Adipocyte (in vitro differentiated cells): ENCODE results near the gene NCBP3.

Experiments
- DNase-seq: peaks from one replicate; pipeline ENCODE4 v3.0.0-alpha.2; 2015; ENCODE audit warnings: low read depth
- H3K27me3 ChIP-seq: replicated peaks from 2 replicates; pipeline ENCODE4 v1.7.0; 2013; ENCODE audit warnings: mild to moderate bottlenecking, low read length, moderate library complexity; ENCODE audit not compliant: control insufficient read depth, insufficient read depth
- H3K36me3 ChIP-seq: 2 replicates; pipeline ENCODE4 v1.7.0; 2013; ENCODE audit warnings: low read length, mild to moderate bottlenecking, moderate library complexity; ENCODE audit not compliant: control insufficient read depth, insufficient read depth, severe bottlenecking
- H3K4me1 ChIP-seq: 2 replicates; pipeline ENCODE4 v1.7.0; 2013; ENCODE audit warnings: mild to moderate bottlenecking, low read length, moderate library complexity; ENCODE audit not compliant: control insufficient read depth, insufficient read depth
- H3K4me3 ChIP-seq: 2 replicates; pipeline ENCODE4 v1.7.0; 2013; ENCODE audit warnings: mild to moderate bottlenecking, low read length, moderate library complexity
- H3K9ac ChIP-seq: 2 replicates; pipeline ENCODE4 v1.7.0; 2013; ENCODE audit warnings: mild to moderate bottlenecking, low read length, moderate library complexity
- H3K9me3 ChIP-seq: 2 replicates; pipeline ENCODE4 v1.7.0; 2013; ENCODE audit warnings: mild to moderate bottlenecking, low read length, moderate library complexity; ENCODE audit not compliant: control insufficient read depth

Gene NCBP3

GRCh38 chr17:3818786-3819185 lies 27.3 kb downstream of the NCBP3 start:
- Histone ChIP-seq H3K36me3 (peaks cover 86% of the 10 kb centered on the region), H3K27me3 (no peaks in the 10 kb centered on the region), H3K9me3 (no peaks in the 10 kb centered on the region), H3K4me1 (no peaks in the 10 kb centered on the region), H3K4me3 (no peak overlapping the region), H3K9ac (no peak overlapping the region)
- no peak for DNase-seq

DNA sequence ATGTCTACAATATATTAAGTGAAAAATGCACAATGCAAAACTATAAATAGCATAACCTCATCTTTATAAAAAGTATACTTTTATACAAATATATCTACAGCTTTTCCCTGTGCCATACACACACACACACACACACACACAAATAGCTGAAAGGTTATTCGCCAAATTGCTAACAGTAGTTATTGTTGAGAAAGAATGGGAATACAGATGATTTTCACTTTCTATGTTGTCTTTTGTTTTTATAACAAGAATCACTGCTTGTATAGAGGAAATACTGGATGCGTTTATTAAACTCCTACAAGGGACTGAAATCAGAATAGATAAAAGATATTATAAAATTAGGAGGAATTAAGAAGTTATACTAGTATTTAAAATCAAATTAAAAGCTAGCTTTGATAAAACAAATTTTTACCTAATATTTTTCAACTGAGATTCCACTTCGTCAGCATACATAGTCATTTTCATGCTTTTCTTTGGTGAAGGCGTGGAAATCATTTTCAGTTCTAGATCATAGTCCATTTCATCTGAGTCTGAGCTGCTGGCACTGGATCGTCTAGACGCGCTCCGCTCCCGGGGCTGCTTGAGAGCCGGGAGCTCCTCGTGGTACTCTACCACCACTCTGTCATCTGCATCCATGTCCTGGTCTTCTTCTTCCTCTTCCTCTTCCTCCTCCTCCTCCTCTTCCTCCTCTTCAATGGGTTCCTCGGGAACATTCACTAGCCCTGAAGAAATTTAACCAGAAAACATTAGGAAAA lies 28.0 kb downstream of the NCBP3 start:
- Histone ChIP-seq H3K9me3 (no peaks in the 10 kb centered on the region), H3K4me3 (no peak overlapping the region), H3K36me3 (peaks cover 86% of the 10 kb centered on the region), H3K27me3 (no peaks in the 10 kb centered on the region), H3K4me1 (no peaks in the 10 kb centered on the region), H3K9ac (no peak overlapping the region)
- no peak for DNase-seq

DNA sequence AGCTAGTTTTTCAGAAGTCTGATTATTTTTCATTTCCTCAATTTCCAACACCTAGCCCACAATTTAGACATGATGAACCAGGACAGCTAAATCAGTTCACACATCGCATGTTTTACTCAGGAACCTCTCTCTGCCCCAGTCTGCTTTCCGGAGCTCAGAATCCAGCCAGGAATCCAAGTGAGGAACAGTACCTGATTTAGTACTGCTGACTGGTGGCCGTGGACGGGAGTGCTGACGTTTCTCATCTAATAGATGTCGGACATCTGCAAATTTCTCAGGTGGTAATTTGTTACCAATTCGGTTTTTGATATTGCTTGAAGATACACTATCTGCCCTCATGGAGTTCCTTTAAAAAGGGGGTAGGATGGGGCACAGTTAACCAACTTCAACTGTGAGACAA lies 30.1 kb downstream of the NCBP3 start:
- Histone ChIP-seq H3K4me1 (no peaks in the 10 kb centered on the region), H3K9ac (no peak overlapping the region), H3K4me3 (no peak overlapping the region), H3K27me3 (no peaks in the 10 kb centered on the region), H3K9me3 (no peaks in the 10 kb centered on the region), H3K36me3 (peaks cover 90% of the 10 kb centered on the region)
- DNase-seq: no peak

DNA sequence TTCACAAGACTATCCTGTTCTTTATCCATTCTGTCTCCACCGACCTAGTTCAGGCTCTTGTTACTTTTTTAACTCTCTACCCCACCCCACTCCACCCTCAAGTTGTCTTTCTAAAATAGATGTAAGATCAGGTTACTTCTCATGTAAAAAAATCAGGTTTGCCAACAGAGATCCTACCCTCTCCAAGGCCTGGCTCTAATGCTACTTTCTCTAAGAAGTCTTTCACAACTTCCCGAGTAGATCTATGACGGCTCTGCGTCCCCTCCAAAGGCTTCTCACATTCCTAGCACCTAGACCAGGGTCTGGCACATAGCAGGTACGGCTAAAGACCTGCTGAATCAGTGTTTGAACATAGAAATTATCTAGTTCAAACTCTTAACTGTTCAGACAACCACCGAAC lies 30.9 kb downstream of the NCBP3 start:
- no peak for DNase-seq
- Histone ChIP-seq H3K36me3 (peaks cover 90% of the 10 kb centered on the region), H3K4me3 (no peak overlapping the region), H3K9me3 (no peaks in the 10 kb centered on the region), H3K4me1 (no peaks in the 10 kb centered on the region), H3K27me3 (no peaks in the 10 kb centered on the region), H3K9ac (no peak overlapping the region)

DNA sequence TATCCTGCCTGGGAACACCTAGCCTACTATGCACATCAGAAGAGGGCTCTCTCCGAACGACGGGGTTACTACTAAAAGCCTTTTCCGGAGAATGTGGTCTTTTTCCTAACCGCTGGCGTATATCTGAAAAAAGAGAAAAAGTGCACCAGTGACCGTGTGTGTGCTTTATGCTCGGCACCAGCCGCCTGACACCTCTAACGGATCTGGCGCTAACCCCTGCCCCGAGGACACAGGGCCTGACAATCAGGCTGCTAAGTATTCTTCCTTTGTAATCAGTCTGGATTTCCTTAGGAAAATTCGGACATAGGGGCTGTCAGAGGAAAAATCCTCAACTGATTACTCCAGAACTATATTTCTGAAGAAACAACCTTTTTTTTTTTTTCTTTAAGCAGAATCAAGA lies 31.7 kb downstream of the NCBP3 start:
- no peaks in the 10 kb centered on the region for H3K9me3 ChIP-seq
- H3K9ac ChIP-seq: no peak overlapping the region
- no peaks in the 10 kb centered on the region for H3K4me1 ChIP-seq
- H3K4me3 ChIP-seq: no peak overlapping the region
- no peak for DNase-seq
- no peaks in the 10 kb centered on the region for H3K27me3 ChIP-seq
- H3K36me3 ChIP-seq: peaks cover 88% of the 10 kb centered on the region

DNA sequence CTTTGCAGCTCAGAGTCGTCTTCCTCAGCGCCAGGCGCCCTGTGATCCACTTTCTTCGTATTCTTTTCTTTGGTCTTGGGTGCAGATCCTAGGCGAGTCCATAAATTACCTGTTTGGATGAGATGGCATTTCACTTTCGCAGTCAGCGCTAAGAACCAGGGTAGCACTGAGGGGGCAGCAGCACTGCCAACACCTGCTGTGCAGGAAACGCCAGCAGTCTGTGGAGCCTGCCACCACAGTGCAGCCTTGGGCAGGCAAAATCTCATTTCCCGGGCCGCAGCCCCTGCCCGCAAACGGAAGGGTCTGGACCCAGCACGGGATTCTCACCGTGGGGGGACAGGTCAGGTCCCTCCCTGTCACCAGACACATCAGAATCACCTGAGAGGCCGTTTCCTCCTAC lies 32.9 kb downstream of the NCBP3 start:
- Histone ChIP-seq H3K4me1 (no peaks in the 10 kb centered on the region), H3K4me3 (no peak overlapping the region)
- no peak for DNase-seq

DNA sequence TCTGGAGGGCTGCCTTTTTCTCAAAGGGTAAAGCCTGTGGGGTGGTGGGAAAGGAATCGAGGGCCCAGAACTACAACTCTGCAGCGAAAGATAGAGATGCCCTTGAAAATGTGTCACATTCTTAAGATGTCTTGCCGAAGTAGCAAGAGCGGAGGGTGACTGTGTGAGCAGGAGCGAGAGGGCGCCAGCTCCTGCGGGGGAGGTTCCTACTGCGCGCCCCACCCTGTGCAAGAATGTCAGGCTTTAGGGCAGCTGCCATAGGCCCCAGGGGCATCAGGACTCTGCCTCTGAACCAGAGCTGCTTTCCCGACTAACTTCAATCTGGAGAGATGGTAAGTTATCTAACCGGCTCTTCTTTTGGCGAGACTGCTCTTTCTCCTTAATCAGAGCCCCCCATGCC lies 33.3 kb downstream of the NCBP3 start:
- H3K36me3 ChIP-seq: peaks cover 82% of the 10 kb centered on the region
- H3K4me3 ChIP-seq: no peak overlapping the region
- DNase-seq: no peak
- no peaks in the 10 kb centered on the region for H3K27me3 ChIP-seq
- H3K9me3 ChIP-seq: no peaks in the 10 kb centered on the region
- H3K9ac ChIP-seq: no peak overlapping the region
- no peaks in the 10 kb centered on the region for H3K4me1 ChIP-seq

More for the DNA sequence above, 32.9 kb downstream of the NCBP3 start:
- no peaks in the 10 kb centered on the region for H3K9me3 ChIP-seq
- no peak overlapping the region for H3K9ac ChIP-seq
- no peaks in the 10 kb centered on the region for H3K27me3 ChIP-seq
- H3K36me3 ChIP-seq: peaks cover 86% of the 10 kb centered on the region

DNA sequence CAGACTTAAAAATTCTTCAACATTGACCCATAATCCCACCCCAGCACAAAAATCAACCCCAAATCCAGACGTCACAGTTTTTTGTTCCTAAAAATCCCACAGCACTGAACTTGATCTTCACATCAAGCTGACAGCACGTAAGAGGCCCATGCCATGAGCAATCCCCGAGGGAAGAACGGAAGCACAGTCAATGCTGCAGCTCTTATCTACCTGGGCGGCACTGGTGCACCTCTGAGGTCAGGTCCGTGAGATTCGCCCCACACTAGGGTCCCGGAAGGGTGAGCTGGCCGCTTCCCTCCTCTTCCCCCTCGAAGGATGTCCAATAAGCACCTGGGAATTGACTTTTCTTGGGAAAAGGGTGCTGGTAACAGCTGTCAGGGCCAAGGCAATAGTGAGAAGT lies 33.8 kb downstream of the NCBP3 start:
- H3K4me1 ChIP-seq: no peaks in the 10 kb centered on the region
- H3K4me3 ChIP-seq: no peak overlapping the region
- peaks cover 83% of the 10 kb centered on the region for H3K36me3 ChIP-seq
- no peaks in the 10 kb centered on the region for H3K27me3 ChIP-seq
- no peak overlapping the region for H3K9ac ChIP-seq
- no peak for DNase-seq
- H3K9me3 ChIP-seq: no peaks in the 10 kb centered on the region

GRCh38 chr17:3810019-3810418 lies 36.0 kb downstream of the NCBP3 start:
- H3K27me3 ChIP-seq: no peaks in the 10 kb centered on the region
- peaks cover 68% of the 10 kb centered on the region for H3K36me3 ChIP-seq
- no peak overlapping the region for H3K4me3 ChIP-seq
- H3K4me1 ChIP-seq: no peaks in the 10 kb centered on the region
- no peak for DNase-seq
- no peak overlapping the region for H3K9ac ChIP-seq
- no peaks in the 10 kb centered on the region for H3K9me3 ChIP-seq

DNA sequence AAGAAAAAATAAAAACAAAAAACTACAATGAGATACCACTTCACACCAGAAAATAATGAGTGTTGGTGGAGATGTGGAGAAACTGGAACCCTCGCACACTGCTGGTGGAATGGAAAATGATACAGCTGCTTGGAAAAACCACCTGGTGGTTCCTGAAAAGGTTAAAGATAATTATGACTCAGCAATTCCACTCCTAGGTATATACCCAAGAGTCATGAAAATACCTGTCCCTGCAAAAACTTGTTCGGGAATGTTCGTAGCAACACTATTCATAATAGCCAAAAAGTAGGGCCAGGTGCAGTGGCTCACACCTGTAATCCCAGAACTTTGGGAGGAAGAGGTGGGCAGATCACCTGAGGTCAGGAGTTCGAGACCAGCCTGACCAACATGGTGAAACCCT lies 36.9 kb downstream of the NCBP3 start:
- no peaks in the 10 kb centered on the region for H3K4me1 ChIP-seq
- peaks cover 59% of the 10 kb centered on the region for H3K36me3 ChIP-seq
- H3K4me3 ChIP-seq: no peak overlapping the region
- no peak overlapping the region for H3K9ac ChIP-seq
- H3K9me3 ChIP-seq: no peaks in the 10 kb centered on the region
- DNase-seq: no peak
- H3K27me3 ChIP-seq: no peaks in the 10 kb centered on the region

DNA sequence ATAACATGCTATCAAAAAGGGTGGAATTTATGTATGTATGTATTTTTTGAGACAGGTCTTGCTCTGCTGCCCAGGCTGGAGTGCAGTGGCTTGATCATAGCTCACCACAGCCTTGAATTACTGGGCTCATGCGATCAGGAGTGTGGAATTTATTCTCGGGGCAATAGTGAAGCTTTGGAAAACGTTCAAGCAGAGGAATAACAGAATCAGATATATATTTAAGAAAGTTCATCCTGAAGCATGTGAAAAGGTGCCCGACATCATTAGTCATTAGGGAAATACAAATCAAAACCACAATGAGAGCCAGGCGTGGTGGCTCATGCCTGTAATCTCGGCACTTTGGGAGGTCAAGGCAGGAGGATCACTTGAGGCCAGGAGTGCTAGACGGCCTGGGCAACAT lies 37.3 kb downstream of the NCBP3 start:
- H3K36me3 ChIP-seq: peaks cover 55% of the 10 kb centered on the region
- no peak overlapping the region for H3K4me3 ChIP-seq

GRCh38 chr17:3805581-3805980 lies 40.5 kb downstream of the NCBP3 start:
- H3K9ac ChIP-seq: no peak overlapping the region
- no peaks in the 10 kb centered on the region for H3K27me3 ChIP-seq
- H3K4me1 ChIP-seq: peaks cover 15% of the 10 kb centered on the region
- DNase-seq: no peak
- H3K4me3 ChIP-seq: no peak overlapping the region
- H3K9me3 ChIP-seq: no peaks in the 10 kb centered on the region
- peaks cover 30% of the 10 kb centered on the region for H3K36me3 ChIP-seq

More for the DNA sequence above, 37.3 kb downstream of the NCBP3 start:
- Histone ChIP-seq H3K27me3 (no peaks in the 10 kb centered on the region), H3K4me1 (no peaks in the 10 kb centered on the region), H3K9ac (no peak overlapping the region), H3K9me3 (no peaks in the 10 kb centered on the region)
- no peak for DNase-seq
